COR-L47 (cell line): ENCODE measurements around the gene MAP2K6.

Source experiments
- DNase-seq: peaks from one replicate; lab custom pipeline; 2025; lab: John Stamatoyannopoulos, UW

Gene MAP2K6

GRCh38 chr17:69578385-69578936 lies 164.0 kb downstream of the MAP2K6 start:
- no peak for DNase-seq

GRCh38 chr17:69579961-69580677 lies 165.6 kb downstream of the MAP2K6 start:
- DNase-seq = no peak

- DNase-seq = no peak
Measured at GRCh38 chr17:69581061-69581961, 166.8 kb downstream of the MAP2K6 start.

- DNase-seq = no peak
Measured at GRCh38 chr17:69588316-69588715, 173.8 kb downstream of the MAP2K6 start.

GRCh38 chr17:69588827-69589239 lies 174.3 kb downstream of the MAP2K6 start:
- DNase-seq = no peak

GRCh38 chr17:69590671-69591070 lies 176.2 kb downstream of the MAP2K6 start:
- no peak for DNase-seq

- DNase-seq = no peak
Measured at GRCh38 chr17:69592692-69593350, 178.3 kb downstream of the MAP2K6 start.

GRCh38 chr17:69593351-69593715 lies 178.8 kb downstream of the MAP2K6 start:
- no peak for DNase-seq

- no peak for DNase-seq
Measured at GRCh38 chr17:69593716-69594115, 179.2 kb downstream of the MAP2K6 start.

GRCh38 chr17:69594641-69595040 lies 180.1 kb downstream of the MAP2K6 start:
- no peak for DNase-seq

- DNase-seq = no peak
Measured at GRCh38 chr17:69596141-69596540, 181.6 kb downstream of the MAP2K6 start.

- DNase-seq = no peak
Measured at GRCh38 chr17:69597898-69598692, 183.6 kb downstream of the MAP2K6 start.

GRCh38 chr17:69602972-69603371 lies 188.5 kb downstream of the MAP2K6 start:
- no peak for DNase-seq
